Renal cortical epithelial cell (primary cell): ENCODE measurements around the gene RASA3. TPM values are rescaled to one million over a fixed set of nuclear protein-coding genes. Genes with fewer than 3 reads are reported as not detected.
A peak's percentile ranks its signal among the peaks of the same experiment; 100 is the strongest.
"Not testable (repeated sequence)": the region's sequence is repeated elsewhere in the genome, so short reads cannot be mapped to it uniquely, and the experiment has no call there.

Experiments
- DNase-seq: peaks from one replicate; pipeline ENCODE4 v3.0.0-alpha.2; 2011; ENCODE audit warnings: low read depth
- total RNA-seq: library from RNA; depleted of rRNA; stranded (reverse); fragments of >200 nt; gene quantifications from 2 replicates; pipeline ENCODE4 v1.2.3, GENCODE V29; 2014

The RASA3 gene
- total RNA-seq = 9.0 and 10.9 TPM in 2 replicates

GRCh38 chr13:114132419-114133121, at the start of gene RASA3:
RASA3 (minus strand) TSS chr13:114132623; CDS start chr13:114132489, 134 bp downstream.
- peak; percentile 38 for DNase-seq

GRCh38 chr13:114179087-114179658, 46.8 kb upstream of the RASA3 start, which contains the start of gene CFAP97D2:
CFAP97D2 (plus strand) TSS chr13:114179257; CDS start chr13:114179331, 74 bp downstream.
- DNase-seq = no peak

GRCh38 chr13:114177245-114178010, 45.0 kb upstream of the RASA3 start:
- DNase-seq = no peak

- DNase-seq = not testable (repeated sequence)
These were observed 44.0 kb upstream of the RASA3 start for GRCh38 chr13:114176359-114176902.

- no peak for DNase-seq
These were observed 42.1 kb upstream of the RASA3 start for GRCh38 chr13:114174529-114174961.

- no peak for DNase-seq
These were observed 41.3 kb upstream of the RASA3 start for GRCh38 chr13:114173745-114174144.

GRCh38 chr13:114173272-114173671, 40.8 kb upstream of the RASA3 start:
- no peak for DNase-seq

- DNase-seq = no peak
These were observed 35.5 kb upstream of the RASA3 start for GRCh38 chr13:114167885-114168284.

GRCh38 chr13:114167426-114167825, 35.0 kb upstream of the RASA3 start:
- DNase-seq = no peak

- no peak for DNase-seq
These were observed 34.1 kb upstream of the RASA3 start for GRCh38 chr13:114166381-114167131.

- no peak for DNase-seq
These were observed 32.4 kb upstream of the RASA3 start for GRCh38 chr13:114164681-114165429.

- DNase-seq = no peak
These were observed 31.6 kb upstream of the RASA3 start for GRCh38 chr13:114164053-114164452.

- no peak for DNase-seq
These were observed 30.1 kb upstream of the RASA3 start for GRCh38 chr13:114162533-114162922.

- no peak for DNase-seq
These were observed 29.5 kb upstream of the RASA3 start for GRCh38 chr13:114161644-114162532.

GRCh38 chr13:114161028-114161556, 28.7 kb upstream of the RASA3 start:
- no peak for DNase-seq

GRCh38 chr13:114158869-114159666, 26.6 kb upstream of the RASA3 start:
- not testable (repeated sequence) for DNase-seq

- DNase-seq = no peak
These were observed 25.6 kb upstream of the RASA3 start for GRCh38 chr13:114157869-114158495.
